ENCODE results near the gene CENPQ. TPM values are rescaled to one million over a fixed set of nuclear protein-coding genes. Genes with fewer than 3 reads are reported as not detected.

The CENPQ gene
- total RNA-seq, 1 experiment from 2014 or later = 5.5 TPM

- Histone ChIP-seq H3K4me3 (ENCODE audit: low read depth in 2 of 2, low read length in 2 of 2) (no peak overlapping the region), H3K9me3 (ENCODE audit: control insufficient read depth, insufficient read depth, low read depth, low read length) (no peaks in the 10 kb centered on the region), H3K27ac (ENCODE audit: low read length) (no peak overlapping the region), H3K4me1 (ENCODE audit: control insufficient read depth, insufficient read depth, low read length) (no peaks in the 10 kb centered on the region), H3K36me3 (ENCODE audit: control insufficient read depth, insufficient read depth, low read length) (no peaks in the 10 kb centered on the region), H3K27me3 (ENCODE audit: control insufficient read depth, insufficient read depth, low read length) (no peaks in the 10 kb centered on the region)
- BruUV-seq (replicated peaks) = no TSS peak
- TF ChIP-seq TCF7L2 (IDR thresholded peaks at IDR 0.05; ENCODE audit: low read depth, low read length) = no peak
- TF ChIP-seq CTCF (IDR thresholded peaks at IDR 0.05) = no peak
- TF ChIP-seq REST (IDR thresholded peaks at IDR 0.05; ENCODE audit: insufficient read depth in 1 of 2, low read depth in 2 of 2, low read length in 1 of 2) = no peak
- no peak for TF ChIP-seq POLR2AphosphoS5 (IDR thresholded peaks at IDR 0.05; ENCODE audit: low read depth, low read length)
- TF ChIP-seq SIN3A (IDR thresholded peaks at IDR 0.05; ENCODE audit: borderline replicate concordance, insufficient read depth, low read depth, low read length) = no peak
- ChIA-PET CTCF (no interaction called here), POLR2A (interaction anchor here (0.7 kb wide), 1 partner anchor 1143 kb away, joined by 7 read pairs; no protein-coding TSS in a partner anchor)
- in situ Hi-C loops (cut with HindIII; ENCODE audit: low pct_unique_long_range_greater_than_20kb, low sequenced_read_pairs) (no loop called here), intact Hi-C loops (cut with micrococcal nuclease; ENCODE audit: unreplicated experiment) (no loop called here)
- no peak for DNase-seq (ENCODE audit: low read depth, low spot score)
- no peak for ATAC-seq
Measured at GRCh38 chr6:49540614-49541013, 77.4 kb downstream of the CENPQ start.

GRCh38 chr6:49541210-49541724 is 78.1 kb downstream of the CENPQ start:
- H3K4me3 ChIP-seq (ENCODE audit: low read depth in 2 of 2, low read length in 2 of 2) = no peak overlapping the region
- DNase-seq (ENCODE audit: low read depth, low spot score) (no peak), ATAC-seq (no peak)
- H3K9me3 ChIP-seq (ENCODE audit: control insufficient read depth, insufficient read depth, low read depth, low read length) = no peaks in the 10 kb centered on the region
- TF ChIP-seq SIN3A (IDR thresholded peaks at IDR 0.05; ENCODE audit: borderline replicate concordance, insufficient read depth, low read depth, low read length) (no peak), REST (IDR thresholded peaks at IDR 0.05; ENCODE audit: insufficient read depth in 1 of 2, low read depth in 2 of 2, low read length in 1 of 2) (no peak), POLR2AphosphoS5 (IDR thresholded peaks at IDR 0.05; ENCODE audit: low read depth, low read length) (no peak), TCF7L2 (IDR thresholded peaks at IDR 0.05; ENCODE audit: low read depth, low read length) (no peak), CTCF (IDR thresholded peaks at IDR 0.05) (no peak)
- intact Hi-C loops (cut with micrococcal nuclease; ENCODE audit: unreplicated experiment) = no loop called here
- ChIA-PET CTCF (no interaction called here), POLR2A (no interaction called here)
- no peak overlapping the region for H3K27ac ChIP-seq (ENCODE audit: low read length)
- in situ Hi-C loops (cut with HindIII; ENCODE audit: low pct_unique_long_range_greater_than_20kb, low sequenced_read_pairs) = no loop called here
- H3K27me3 ChIP-seq (ENCODE audit: control insufficient read depth, insufficient read depth, low read length) = no peaks in the 10 kb centered on the region
- no peaks in the 10 kb centered on the region for H3K36me3 ChIP-seq (ENCODE audit: control insufficient read depth, insufficient read depth, low read length)
- H3K4me1 ChIP-seq (ENCODE audit: control insufficient read depth, insufficient read depth, low read length) = no peaks in the 10 kb centered on the region
- BruUV-seq (replicated peaks) = no TSS peak

Data from Panc1 (cell line).